Neural crest cell (in vitro differentiated cells): Measurements from ENCODE around the gene HSPA12B. TPM values are rescaled to one million over a fixed set of nuclear protein-coding genes. Genes with fewer than 3 reads are reported as not detected.
A peak's percentile ranks its signal among the peaks of the same experiment; 100 is the strongest.

Experiments
- DNase-seq: peaks from one replicate; pipeline ENCODE4 v3.0.0; 2021; ENCODE audit warnings: low read depth, mixed read lengths, low spot score
- H3K27ac Mint-ChIP-seq: one replicate; pipeline ENCODE4 v1.8.0; 2021; ENCODE audit warnings: mild to moderate bottlenecking, mixed read lengths; ENCODE audit not compliant: unreplicated experiment
- H3K27me3 Mint-ChIP-seq: 2 replicates; pipeline ENCODE4 v1.8.0; 2021; ENCODE audit warnings: low read depth, mild to moderate bottlenecking, mixed read lengths
- H3K36me3 Mint-ChIP-seq: 2 replicates; pipeline ENCODE4 v1.8.0; 2021; ENCODE audit warnings: low read depth, mild to moderate bottlenecking, mixed read lengths
- H3K4me1 Mint-ChIP-seq: 2 replicates; pipeline ENCODE4 v1.8.0; 2021; ENCODE audit warnings: mixed read lengths
- H3K4me3 Mint-ChIP-seq: one replicate; pipeline ENCODE4 v1.8.0; 2021; ENCODE audit warnings: mild to moderate bottlenecking, mixed read lengths
- H3K9me3 Mint-ChIP-seq: 2 replicates; pipeline ENCODE4 v1.8.0; 2021; ENCODE audit warnings: mixed read lengths
- long read RNA-seq: library from polyadenylated mRNA; unstranded; transcript quantifications from one replicate; pipeline ENCODE4 v2.0.0, GENCODE V29; 2020
- total RNA-seq: library from RNA; stranded (reverse); gene quantifications from 2 replicates; pipeline ENCODE4 v1.2.1, GENCODE V29; 2021
- TF ChIP-seq, protein P1 (sequence below): fragments of 200-600 bp; sonication (generic); conservative IDR thresholded peaks from 2 replicates; pipeline ENCODE4 v1.5.0; 2021; ENCODE audit warnings: antibody characterized with exemption, mild to moderate bottlenecking

HSPA12B gene, protein sequence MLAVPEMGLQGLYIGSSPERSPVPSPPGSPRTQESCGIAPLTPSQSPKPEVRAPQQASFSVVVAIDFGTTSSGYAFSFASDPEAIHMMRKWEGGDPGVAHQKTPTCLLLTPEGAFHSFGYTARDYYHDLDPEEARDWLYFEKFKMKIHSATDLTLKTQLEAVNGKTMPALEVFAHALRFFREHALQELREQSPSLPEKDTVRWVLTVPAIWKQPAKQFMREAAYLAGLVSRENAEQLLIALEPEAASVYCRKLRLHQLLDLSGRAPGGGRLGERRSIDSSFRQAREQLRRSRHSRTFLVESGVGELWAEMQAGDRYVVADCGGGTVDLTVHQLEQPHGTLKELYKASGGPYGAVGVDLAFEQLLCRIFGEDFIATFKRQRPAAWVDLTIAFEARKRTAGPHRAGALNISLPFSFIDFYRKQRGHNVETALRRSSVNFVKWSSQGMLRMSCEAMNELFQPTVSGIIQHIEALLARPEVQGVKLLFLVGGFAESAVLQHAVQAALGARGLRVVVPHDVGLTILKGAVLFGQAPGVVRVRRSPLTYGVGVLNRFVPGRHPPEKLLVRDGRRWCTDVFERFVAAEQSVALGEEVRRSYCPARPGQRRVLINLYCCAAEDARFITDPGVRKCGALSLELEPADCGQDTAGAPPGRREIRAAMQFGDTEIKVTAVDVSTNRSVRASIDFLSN
- total RNA-seq = 1.1 and 1.3 TPM in 2 replicates
- long read RNA-seq = 0 reads

DNA sequence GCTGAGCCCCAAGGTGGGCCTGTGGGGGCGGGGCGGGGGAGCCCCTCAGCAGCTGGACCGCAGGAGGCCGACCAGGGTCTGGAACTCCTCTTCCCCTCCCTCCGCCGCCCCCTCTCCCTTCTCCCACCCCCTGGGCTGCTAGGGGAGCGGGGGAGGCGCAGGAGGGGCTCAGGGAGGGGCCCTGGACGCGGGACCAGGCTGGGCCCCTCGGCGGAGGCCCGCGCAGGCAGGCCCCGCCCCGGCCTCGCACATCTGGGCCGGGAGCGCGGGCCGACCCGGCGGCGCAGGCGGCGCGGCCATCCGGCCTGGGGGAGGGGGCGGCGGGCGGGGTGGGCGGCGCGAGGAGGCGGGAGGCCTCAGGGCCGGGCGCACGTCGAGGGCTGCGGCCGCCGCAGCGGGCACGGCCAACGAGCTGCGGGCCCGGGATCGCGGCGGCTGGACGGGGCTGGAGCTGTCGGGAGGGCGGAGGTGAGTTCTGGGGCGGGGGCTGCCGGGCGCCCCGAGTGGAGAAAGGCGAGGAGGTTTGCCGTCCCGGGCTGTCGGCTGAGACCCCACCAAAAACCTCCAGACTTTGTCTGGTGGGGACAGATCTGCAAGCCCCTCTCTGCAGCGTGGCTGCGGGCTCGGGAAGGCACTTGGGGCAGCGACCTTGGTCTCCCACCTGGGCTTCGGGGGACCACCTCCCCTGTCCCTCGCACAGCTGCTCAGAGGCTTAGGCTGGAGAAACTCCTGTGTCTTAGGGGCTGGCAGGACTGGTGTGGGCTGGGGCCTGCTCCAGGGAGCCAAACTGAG is at the start of gene HSPA12B:
Gene HSPA12B (plus strand): TSS at position 359 of the 792 bp plus-strand sequence. CDS start 5,990 bp downstream, outside the sequence.
- Mint-ChIP-seq H3K4me3 (no peak within 1 kb of the TSS), H3K27me3 (peaks cover 22% of the 10 kb centered on the region), H3K4me1 (peaks cover 9% of the 10 kb centered on the region), H3K27ac (no peak within 1 kb of the TSS), H3K9me3 (no peaks in the 10 kb centered on the region), H3K36me3 (no peaks in the 10 kb centered on the region)
- no peak for DNase-seq
- TF ChIP-seq, protein P1, sequence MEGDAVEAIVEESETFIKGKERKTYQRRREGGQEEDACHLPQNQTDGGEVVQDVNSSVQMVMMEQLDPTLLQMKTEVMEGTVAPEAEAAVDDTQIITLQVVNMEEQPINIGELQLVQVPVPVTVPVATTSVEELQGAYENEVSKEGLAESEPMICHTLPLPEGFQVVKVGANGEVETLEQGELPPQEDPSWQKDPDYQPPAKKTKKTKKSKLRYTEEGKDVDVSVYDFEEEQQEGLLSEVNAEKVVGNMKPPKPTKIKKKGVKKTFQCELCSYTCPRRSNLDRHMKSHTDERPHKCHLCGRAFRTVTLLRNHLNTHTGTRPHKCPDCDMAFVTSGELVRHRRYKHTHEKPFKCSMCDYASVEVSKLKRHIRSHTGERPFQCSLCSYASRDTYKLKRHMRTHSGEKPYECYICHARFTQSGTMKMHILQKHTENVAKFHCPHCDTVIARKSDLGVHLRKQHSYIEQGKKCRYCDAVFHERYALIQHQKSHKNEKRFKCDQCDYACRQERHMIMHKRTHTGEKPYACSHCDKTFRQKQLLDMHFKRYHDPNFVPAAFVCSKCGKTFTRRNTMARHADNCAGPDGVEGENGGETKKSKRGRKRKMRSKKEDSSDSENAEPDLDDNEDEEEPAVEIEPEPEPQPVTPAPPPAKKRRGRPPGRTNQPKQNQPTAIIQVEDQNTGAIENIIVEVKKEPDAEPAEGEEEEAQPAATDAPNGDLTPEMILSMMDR = no peak

DNA sequence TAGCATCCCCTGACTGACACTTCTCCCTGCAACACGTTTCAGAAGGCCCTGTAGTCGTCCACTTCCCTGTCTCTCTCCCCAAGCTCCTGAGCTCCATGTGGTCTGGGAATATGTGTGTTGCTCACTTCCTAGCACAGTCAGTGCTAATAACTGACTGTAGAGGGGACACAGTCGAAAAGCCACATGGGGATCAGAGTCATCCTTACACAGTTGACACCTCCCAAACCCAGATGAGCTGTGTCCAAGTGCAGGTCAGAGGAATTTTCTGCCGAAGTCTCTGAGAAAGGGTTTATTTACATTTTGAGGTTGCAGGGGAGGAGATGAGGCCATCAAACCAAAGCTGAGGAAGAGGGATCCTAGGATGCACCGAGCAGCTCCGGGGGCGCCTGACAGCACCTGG is 47.1 kb upstream of the HSPA12B start:
- Mint-ChIP-seq H3K4me1 (peaks cover 14% of the 10 kb centered on the region), H3K36me3 (no peaks in the 10 kb centered on the region)

DNA sequence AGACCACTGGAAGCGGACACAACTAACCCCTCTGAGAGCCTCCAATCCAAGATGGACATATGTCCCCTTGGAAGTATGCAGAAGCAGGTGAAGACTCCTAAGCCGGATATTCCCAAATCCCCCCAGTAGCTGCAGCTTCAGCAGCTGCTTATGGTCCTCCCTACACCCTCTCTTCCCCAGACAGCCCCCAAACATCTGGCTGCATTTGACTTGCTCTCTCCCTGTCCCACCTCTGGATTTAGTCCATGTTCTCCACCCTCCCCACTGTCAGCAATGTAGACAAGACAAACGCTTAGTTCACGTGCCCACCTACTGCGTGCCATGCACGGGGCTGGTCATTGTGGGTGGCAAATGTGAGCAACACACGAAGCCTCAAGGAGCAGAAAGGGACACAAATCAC is 46.1 kb upstream of the HSPA12B start:
- Mint-ChIP-seq H3K36me3 (no peaks in the 10 kb centered on the region), H3K9me3 (no peaks in the 10 kb centered on the region), H3K4me3 (no peak overlapping the region), H3K27ac (no peak overlapping the region), H3K27me3 (peaks cover 34% of the 10 kb centered on the region), H3K4me1 (peaks cover 8% of the 10 kb centered on the region)
- no peak for DNase-seq
- TF ChIP-seq, protein P1 = no peak

More for the DNA sequence above, 47.1 kb upstream of the HSPA12B start:
- Mint-ChIP-seq H3K4me3 (no peak overlapping the region), H3K27ac (peak overlapping the region; percentile 79), H3K27me3 (peaks cover 40% of the 10 kb centered on the region), H3K9me3 (no peaks in the 10 kb centered on the region)
- DNase-seq = no peak
- TF ChIP-seq, protein P1 = no peak

DNA sequence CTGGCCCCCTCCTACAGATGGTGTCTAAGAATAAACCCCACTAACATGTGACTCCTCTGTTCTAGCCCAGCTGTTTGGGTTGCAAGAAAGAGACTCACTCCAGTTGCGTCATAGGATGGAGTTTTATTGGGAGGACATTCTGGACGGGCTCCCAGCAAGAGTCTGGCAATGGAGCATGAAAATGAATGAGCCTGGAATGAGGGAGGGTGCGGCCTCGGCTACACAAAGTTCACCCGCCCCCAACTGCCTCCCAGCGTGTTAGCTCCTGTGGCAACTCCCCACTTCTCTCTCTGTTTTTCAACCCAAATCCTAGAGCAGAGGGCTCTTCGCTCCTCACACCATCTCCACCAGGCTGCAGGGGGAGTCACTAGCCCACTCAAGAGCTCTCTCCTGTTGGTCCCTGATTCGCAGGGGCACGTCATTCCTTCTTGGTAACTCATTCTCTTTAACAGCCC is 45.6 kb upstream of the HSPA12B start:
- peaks cover 8% of the 10 kb centered on the region for H3K4me1 Mint-ChIP-seq
- no peaks in the 10 kb centered on the region for H3K9me3 Mint-ChIP-seq
- H3K27me3 Mint-ChIP-seq = peaks cover 30% of the 10 kb centered on the region
- DNase-seq = no peak
- H3K27ac Mint-ChIP-seq = no peak overlapping the region
- no peak overlapping the region for H3K4me3 Mint-ChIP-seq
- H3K36me3 Mint-ChIP-seq = no peaks in the 10 kb centered on the region
- TF ChIP-seq, protein P1 = no peak

DNA sequence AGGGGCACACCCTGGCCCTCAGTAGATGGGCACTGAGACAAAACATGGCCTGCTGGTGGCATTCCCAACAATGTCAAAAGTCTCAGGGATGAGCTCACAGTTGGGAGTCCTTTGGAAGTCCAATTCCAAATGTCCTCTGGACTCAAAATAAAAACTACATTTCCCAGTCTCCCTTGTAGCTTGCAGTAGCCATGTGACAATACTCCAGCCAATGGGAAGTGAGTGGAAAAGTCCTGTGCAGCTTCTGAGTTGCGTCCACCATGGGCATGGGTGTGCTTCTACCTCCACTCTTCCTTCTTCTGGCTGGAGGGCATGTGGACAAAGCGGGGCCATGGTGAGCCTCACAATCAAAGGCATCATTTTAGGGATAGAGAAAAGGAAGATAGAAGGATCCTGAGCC is 44.8 kb upstream of the HSPA12B start:
- TF ChIP-seq, protein P1 = no peak
- H3K9me3 Mint-ChIP-seq = no peaks in the 10 kb centered on the region
- H3K27me3 Mint-ChIP-seq = peaks cover 24% of the 10 kb centered on the region
- no peak overlapping the region for H3K27ac Mint-ChIP-seq
- H3K4me1 Mint-ChIP-seq = peaks cover 8% of the 10 kb centered on the region
- no peak for DNase-seq
- H3K36me3 Mint-ChIP-seq = no peaks in the 10 kb centered on the region
- H3K4me3 Mint-ChIP-seq = no peak overlapping the region
